HG03060 (cell line): ENCODE data around the gene C11orf68.
"Not testable (repeated sequence)": the region's sequence is repeated elsewhere in the genome, so short reads cannot be mapped to it uniquely, and the experiment has no call there.

Experiments used
- ATAC-seq: cut with Tn5 transposase; IDR thresholded peaks from one replicate; pipeline ENCODE4 v1.9.1; 2021; ENCODE audit warnings: low read depth, moderate number of reproducible peaks; ENCODE audit not compliant: unreplicated experiment

Gene C11orf68

DNA sequence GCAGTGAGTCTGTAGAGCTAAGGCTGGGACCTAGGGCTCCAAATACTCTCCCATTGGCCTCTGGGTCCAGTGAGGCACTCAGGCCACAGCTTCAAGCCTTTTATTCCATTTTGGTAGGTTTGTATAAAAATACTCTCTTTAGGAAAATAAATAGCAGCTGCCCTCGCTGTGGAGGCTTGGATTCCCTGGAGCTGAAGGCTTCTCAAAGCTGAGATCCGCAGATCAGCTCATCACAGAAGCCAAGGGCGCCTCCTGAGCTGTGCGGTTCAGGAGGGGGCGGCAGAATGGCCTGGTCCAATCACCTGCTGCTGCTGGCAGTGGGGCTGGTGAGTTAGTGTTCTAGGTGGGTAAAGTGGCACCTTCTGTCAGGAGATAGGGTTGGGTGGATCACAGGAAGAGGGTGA lies 26.7 kb downstream of the C11orf68 start:
- ATAC-seq, result not testable (repeated sequence)

DNA sequence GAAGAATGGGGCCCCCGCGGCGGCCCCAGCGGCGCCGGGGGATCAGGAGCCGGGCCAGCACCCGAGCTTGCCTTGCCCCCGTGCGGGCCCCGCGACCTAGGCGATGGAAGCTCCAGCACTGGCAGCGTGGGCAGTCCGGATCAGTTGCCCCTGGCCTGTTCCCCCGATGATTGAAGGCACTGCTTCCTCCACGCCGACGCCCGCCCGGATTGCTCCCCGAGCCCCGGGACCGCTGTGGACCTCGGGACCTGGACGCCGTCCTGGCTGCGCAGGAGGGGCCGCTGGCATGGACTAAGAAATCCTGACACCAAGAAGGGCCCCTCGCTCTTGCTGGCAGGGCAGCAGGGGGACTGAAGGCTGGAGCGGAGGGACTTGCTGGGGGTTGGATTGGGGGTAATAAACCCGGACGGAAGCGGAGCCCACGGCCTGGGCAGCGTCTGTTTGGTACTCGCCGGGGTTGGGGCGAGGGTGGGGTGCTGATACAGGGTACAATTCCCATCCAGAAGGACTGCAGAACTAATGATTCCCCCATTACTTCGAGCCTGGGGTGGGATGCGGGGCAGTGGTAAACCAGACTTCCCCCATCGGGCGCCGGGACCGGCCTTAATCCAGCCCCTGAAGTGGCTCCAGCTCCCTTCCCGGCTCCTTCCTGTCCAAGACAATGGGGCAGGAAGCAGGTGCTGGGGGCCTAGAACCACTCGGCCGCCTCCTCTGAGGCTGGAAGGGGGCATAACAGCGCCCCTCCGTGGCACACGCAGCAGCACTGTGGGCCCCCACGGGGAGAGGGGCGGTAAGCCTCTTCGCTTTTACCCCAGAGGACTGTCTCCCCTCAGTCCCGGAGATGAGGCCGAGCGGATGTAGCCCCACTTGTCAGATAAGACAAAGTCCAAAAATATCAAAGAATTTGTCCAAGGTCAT lies 27.4 kb downstream of the C11orf68 start:
- ATAC-seq, result no peak

DNA sequence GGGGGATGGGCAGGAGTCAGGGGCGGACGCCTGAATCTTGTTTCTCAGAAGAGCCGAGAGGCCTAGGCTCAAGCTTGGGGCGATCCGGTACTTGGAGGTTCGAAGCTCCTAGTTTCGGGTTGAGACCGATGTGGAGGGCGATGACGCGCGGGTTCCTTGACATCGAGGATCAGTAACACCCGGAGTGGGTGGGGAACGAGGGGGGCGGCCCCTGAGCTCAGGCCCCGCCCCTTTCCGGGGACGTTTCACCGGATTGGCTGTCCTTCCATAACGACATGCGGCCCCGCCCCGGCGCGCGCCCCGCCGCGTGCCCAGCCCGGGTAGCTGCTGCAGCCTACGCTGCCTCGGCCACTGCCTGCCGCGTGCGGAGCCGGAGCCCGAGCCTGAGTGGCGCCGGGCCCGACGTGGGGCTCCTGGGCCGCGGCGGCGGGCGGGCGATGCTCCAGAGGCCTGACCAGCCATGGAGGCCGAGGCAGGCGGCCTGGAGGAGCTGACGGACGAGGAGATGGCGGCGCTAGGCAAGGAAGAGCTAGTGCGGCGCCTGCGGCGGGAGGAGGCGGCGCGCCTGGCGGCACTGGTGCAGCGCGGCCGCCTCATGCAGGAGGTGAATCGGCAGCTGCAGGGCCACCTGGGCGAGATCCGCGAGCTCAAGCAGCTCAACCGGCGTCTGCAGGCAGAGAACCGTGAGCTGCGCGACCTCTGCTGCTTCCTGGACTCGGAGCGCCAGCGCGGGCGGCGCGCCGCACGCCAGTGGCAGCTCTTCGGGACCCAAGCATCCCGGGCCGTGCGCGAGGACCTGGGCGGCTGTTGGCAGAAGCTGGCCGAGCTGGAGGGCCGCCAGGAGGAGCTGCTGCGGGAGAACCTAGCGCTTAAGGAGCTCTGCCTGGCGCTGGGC lies 28.3 kb downstream of the C11orf68 start, which contains the start of gene CCDC85B:
CCDC85B (plus strand) TSS at position 350 of the 895 bp plus-strand sequence; CDS start at position 461, 111 bp downstream.
- ATAC-seq, result no peak

DNA sequence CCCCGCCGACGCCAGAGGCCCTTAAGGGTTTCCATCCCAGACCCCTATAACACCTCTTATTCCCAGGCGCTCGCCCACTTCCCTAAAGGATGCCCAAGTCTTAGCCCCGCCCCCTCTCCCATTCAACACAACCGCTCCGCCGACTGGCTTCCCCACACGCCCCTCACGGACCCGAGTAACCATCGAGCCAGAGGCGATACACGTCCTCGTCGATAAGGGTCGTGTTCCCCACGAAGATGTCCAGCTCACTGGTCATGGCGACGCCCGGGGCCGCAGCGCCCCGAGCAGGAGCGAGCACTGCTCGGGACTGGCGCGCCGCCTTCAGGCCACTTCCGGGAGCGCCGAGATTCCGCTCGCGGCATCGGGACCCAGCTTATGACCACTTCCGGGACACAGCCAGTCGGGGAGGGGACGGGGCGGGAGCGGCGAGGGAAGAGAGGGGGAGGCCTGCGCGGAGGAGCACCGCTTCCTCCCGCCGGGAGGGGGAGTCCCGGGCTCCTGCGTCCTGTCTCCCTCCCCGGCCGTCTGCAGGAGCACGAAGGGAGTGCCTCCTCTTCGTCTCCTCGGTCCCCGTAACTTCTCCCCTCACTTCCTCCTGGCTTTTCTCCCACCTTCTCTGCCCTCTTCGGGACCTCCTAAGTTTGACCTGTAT lies 30.6 kb downstream of the C11orf68 start, which contains the start of gene FIBP:
FIBP (minus strand) TSS at position 309 of the 652 bp plus-strand sequence; CDS start at position 256, 53 bp downstream.
- ATAC-seq, result no peak

DNA sequence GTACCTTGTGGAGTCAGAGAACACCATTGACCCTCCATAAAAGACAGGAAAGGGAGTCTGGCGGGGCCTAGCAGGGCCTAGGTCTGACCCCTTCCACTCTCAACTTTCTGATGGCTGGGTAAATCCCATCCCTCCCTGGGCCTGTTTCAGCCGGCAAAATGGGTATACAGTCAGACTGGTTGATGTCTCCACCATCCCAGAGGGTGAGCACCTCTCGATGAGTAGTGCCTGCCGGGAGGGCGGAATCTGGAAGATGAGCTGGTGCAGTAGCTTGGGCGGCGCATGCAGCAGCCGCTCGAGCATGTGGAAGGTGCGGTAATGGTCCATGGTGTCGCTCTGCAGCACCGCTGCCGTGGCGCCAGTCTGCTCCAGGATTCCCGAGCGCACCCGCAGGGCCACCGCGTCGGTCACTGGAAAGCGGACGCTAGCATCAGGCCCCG lies 31.1 kb downstream of the C11orf68 start:
- ATAC-seq, result no peak

DNA sequence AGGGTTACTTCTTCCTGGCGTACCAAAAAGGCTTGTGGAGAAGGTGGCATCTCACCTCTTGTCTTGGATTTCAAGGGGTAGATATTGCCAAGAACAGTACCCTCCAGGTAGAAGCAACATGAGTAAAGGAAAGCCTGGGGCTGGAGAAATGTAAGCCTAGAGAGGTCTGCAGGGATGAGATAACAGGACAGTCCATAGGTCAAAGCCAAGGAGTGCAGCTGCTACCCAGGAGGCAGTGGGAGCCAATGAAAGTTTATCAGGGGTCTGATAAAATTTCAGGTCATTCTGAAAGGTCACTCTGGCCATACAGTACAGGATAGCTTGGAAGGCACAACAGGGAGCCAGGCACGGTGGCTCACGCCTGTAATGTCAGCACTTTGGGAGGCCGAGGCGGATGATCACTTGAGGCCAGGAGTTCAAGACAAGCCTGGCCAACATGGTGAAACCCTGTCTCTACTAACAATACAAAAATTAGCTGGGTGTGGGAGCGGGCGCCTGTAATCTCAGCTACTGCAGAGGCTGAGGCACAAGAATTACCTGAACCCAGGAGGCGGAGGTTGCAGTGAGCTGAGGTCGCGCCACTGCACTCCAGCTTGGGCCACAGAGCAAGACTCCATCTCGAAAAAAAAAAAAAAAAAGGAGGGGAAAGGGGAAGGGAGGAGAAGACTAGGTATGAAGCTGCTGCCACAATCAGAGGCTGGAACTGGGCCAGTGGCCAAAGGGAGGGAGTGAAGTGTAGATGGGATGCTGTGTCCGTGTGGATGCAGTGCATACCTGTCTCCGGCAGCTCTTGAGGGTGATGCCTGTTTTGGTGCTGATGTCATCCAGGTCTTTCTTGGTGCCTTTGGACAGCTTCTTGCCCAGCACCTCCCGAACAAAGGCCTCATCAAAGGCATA lies 31.8 kb downstream of the C11orf68 start:
- ATAC-seq, result no peak

DNA sequence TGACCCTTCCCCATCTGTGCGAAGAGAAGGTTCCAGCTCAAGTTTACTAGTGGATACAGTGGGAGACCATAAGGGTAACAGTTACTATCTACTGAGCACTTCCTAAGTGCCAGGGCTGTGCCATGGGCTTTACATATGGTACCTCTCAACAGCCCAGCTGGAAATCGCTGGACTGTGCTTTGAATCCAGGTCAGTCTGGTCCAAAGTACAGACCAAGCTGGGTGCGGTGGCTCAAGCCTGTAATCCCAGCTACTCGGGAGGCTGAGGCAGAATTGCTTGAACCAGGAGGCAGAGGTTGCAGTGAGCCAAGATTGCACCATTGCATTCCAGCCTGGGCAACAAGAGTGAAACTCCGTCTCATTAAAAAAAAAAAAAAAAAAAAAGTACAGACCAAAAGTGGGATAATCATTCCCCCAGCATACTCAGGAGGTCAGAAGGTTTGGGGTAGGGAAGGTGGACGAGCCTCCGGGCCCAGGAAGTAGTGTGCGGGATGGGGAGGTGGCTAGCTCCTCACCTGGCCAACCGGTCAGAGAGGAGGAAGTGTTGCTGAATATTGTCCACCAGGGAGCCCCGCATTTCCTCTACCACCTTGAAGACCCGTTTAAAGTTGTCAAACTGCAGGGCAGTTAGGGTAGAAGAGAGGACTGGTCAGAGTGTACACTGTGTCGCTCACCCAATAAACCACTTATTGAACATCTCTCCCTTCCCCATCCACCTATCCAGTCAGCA lies 32.9 kb downstream of the C11orf68 start:
- ATAC-seq, result no peak

DNA sequence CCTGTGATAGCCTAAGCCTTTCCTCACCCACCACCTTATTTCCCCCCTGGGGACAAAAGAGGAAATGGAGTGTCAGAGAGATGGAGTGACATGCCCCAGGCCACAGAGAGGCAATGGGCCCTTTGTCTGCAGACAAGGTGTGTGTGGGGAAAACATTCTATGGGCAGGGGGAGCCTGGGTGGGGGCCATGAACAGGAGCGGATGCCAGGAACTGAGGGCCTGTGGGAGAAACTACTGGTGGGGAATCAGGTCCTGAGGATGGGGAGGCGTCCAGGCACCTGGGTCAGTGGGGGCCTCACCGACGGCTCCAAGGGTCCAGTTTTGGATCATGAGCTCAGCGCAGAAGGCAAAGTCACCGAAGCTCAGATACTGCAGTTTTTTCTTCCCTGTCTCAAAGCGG lies 33.6 kb downstream of the C11orf68 start:
- ATAC-seq, result no peak

DNA sequence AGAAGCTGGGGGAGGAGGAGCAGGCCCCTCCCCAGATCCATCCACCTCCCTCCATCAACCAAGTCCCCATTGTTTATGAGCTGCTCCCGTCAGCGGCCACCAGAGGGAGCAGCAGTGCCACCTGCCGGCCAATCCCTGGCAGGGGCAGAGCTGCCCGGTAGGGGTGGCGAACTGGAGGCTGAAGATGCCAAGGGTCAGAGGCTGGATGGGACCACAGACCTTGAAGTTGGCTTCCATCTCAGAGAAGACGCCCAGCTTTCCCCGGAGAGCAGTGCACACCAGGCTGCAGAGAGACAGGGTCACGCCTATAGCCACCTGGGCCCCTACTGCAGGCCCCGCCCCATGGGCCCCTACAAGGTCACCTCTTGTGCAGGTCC lies 34.2 kb downstream of the C11orf68 start:
- no peak for ATAC-seq

DNA sequence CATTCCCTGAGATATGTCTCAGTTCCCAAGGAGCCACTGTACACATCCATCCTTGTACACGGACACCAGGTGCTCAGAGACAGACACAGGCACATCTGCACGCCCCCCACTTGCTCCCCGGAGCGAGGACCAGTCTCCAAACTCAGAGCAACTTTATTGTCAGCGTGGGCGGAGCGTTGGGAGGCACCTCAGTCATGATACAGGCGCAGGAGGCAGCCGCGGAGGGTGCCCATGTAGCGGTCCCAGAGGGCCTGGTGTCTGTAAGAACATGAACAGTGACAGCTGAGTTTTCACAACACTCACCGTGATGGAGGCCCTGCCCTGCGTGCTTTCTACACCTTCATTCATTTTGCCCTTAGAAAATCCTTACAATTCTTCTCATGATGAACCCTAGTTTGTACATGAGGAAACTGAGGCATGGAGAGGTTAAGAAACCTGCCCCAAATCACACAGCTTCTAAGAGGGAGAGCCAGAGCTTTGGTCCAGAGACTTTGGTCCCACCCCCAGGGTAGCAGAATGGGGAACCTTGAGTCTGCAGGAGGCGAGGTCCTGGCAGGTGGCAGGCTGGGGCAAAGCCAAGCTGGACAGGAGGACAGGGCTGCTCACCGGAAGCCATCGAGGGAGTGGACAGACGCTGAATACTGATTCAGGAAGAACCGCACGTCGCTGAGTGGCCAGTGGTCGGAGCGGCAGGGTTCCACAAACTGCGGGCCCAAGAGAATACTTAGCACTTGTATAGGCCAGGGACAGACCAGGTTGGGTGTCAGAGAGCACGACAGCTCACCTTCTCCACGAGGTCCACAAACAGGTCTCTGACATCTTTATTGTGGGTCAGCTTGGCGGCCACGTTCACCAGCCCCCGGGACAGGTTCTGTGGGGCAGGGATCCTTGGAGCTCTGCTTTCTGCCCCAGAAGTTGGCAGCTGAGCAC lies 34.8 kb downstream of the C11orf68 start:
- ATAC-seq, result no peak

DNA sequence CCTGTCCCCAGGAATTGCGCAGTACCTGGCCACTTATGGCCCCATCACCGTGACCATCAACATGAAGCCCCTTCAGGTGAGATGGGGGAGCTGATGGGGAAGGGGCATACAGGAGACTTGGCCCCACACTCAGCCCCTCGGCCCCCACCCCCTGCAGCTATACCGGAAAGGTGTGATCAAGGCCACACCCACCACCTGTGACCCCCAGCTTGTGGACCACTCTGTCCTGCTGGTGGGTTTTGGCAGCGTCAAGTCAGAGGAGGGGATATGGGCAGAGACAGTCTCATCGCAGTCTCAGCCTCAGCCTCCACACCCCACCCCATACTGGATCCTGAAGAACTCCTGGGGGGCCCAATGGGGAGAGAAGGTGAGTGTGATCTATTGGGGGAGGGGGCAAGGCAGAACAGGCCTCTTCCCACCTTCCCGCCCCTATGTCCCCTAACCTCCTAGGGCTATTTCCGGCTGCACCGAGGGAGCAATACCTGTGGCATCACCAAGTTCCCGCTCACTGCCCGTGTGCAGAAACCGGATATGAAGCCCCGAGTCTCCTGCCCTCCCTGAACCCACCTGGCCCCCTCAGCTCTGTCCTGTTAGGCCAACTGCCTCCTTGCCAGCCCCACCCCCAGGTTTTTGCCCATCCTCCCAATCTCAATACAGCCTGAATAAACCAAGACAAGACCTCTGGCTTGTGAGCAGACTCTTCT lies 35.7 kb downstream of the C11orf68 start:
- ATAC-seq, result no peak

DNA sequence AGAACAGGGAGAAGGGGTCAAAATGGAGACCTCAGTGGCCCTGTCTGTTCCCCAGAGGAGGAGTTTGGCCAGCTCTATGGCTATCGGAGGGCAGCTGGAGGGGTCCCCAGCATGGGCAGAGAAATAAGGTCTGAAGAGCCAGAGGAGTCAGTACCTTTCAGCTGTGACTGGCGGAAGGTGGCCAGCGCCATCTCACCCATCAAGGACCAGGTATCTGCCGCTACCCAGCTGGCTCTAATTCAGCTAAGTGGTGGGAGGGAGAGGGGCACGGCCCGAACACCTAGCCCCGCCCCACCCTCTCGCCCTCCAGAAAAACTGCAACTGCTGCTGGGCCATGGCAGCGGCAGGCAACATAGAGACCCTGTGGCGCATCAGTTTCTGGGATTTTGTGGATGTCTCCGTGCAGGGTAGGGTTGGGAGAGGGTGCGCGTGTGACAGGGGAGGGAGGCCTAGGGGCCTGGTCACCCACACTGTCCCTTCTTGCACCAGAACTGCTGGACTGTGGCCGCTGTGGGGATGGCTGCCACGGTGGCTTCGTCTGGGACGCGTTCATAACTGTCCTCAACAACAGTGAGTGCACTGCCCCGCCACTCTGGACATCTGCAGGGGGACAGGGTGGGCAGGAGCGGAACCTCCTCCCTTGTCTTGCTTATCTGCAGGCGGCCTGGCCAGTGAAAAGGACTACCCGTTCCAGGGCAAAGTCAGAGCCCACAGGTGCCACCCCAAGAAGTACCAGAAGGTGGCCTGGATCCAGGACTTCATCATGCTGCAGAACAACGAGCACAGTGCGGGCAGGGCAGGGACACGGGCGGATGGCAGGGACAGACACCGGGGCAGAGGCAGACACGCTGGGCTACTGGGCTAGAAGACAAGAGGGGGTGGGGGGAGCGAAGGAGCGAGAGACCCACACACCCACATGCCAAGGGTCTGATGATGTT lies 36.5 kb downstream of the C11orf68 start:
- ATAC-seq, result no peak

DNA sequence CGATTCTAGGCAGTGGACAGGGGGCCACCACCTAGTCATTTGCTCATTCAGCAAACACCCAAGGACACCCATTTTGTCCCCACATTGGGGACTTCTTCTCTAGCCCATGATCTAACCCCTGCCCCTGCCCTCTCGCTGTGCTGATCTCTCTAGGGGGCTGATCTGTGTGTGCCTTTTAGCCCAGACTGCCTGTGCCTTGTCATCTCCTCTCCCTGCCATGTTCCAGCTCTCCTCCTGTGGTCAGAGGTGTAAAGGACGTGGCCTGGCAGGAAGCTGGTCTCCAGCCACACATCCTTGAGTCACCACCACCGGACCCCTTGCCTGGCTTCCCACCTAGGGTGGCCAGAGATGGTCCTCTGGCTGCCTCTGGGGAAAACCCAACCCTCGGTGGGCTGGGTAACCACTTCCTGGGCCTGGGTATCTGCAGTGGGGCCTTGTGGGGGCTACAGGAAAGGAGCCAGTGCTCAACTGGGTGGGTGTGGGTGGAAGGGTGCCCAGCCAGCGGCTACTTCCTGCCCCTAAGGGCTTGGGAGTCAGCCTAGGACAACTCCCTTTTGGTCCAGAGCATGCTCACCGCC lies 37.9 kb downstream of the C11orf68 start:
- ATAC-seq, result no peak

DNA sequence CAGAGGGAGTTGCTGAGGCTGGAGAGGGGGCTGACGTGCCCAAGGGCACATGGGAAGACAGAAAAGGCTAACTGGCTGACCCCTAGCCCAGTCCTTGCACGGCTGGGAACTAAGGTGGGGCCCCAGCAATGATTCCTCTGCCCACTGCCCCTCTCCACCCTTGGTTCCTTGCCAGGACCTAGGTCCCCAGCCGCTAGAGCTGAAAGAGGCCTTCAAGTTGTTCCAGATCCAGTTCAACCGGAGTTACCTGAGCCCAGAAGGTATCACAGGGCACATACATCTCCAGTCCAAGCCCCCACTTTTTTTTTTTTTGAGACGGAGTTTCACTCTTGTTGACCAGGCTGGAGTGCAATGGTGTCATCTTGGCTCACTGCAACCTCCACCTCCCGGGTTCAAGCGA lies 38.8 kb downstream of the C11orf68 start:
- ATAC-seq, result no peak

DNA sequence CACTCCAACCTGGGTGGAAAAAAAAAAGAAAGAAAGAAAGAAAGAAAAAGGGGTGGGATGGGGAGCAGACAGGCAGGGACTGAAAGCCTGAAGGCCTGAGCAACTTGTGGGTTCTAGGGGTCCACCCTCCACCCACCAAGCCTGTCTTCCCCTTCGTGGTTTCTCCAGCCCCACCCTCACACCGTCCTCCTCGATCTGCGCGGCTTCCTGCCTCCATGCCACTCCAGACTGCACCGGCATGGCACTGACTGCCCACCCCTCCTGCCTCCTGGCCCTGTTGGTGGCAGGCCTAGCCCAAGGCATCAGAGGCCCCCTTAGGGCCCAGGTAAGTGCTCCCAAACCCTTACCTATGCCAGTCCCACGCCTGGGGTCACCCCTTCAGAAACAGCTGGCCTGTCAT lies 39.2 kb downstream of the C11orf68 start, which contains the start of gene CTSW:
CTSW (plus strand) TSS at position 221 of the 400 bp plus-strand sequence; CDS start at position 239, 18 bp downstream.
- ATAC-seq, result no peak
